GM13976 (cell line): ENCODE data around the gene CRISPLD2.

Experiments used
- DNase-seq: peaks from one replicate; pipeline ENCODE4 v3.0.0; 2012; ENCODE audit warnings: low spot score
- in situ Hi-C: fragments of 300-500 bp; cut with MboI; formaldehyde crosslinking; loops from one replicate; pipeline ENCODE4 v1.12.0; 2022; ENCODE audit warnings: low sequenced_read_pairs, mixed read lengths, inconsistent platforms; ENCODE audit not compliant: unreplicated experiment
- TF ChIP-seq, protein P1 (sequence below): IDR thresholded peaks from 2 replicates; pipeline ENCODE4 v1.5.1; 2012; ENCODE audit warnings: borderline replicate concordance, mild to moderate bottlenecking; ENCODE audit not compliant: insufficient read depth; ENCODE audit errors: extremely low read depth, missing control alignments, control extremely low read depth

Gene CRISPLD2

DNA sequence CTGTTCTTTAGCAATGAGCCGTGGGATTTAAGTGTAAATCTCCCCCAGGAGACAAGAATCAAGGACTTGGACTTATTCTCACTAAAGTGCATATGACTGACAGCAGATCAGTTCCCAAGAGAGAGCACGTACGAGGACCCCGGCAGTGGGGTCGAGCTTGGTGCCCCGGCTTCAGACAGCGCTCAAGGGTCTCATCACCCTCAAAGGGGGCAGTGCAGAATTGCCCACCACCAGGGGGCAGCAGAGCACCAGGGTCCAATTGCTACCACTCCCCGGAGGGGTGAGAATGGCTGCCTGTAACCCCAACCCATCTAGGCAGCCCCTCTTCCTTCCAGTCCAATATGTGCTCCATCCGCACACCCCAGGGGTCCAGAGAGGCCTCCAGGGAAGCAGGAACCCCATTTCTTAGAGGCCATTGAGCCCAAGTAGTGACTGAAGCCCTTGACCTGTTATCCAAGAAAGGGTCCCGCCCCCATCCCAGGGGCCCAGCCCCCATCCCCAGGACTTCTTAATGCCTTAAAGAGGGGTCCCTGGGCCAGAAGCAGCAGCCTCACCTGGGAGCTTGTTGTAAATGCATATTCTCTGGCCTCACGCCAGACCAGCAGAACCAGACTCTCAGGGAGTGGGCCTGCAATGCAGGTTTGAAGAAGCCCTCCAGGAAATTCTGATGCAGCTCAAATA, 105.4 kb downstream of the CRISPLD2 start:
- DNase-seq: peak; percentile 82
- TF ChIP-seq, protein P1, sequence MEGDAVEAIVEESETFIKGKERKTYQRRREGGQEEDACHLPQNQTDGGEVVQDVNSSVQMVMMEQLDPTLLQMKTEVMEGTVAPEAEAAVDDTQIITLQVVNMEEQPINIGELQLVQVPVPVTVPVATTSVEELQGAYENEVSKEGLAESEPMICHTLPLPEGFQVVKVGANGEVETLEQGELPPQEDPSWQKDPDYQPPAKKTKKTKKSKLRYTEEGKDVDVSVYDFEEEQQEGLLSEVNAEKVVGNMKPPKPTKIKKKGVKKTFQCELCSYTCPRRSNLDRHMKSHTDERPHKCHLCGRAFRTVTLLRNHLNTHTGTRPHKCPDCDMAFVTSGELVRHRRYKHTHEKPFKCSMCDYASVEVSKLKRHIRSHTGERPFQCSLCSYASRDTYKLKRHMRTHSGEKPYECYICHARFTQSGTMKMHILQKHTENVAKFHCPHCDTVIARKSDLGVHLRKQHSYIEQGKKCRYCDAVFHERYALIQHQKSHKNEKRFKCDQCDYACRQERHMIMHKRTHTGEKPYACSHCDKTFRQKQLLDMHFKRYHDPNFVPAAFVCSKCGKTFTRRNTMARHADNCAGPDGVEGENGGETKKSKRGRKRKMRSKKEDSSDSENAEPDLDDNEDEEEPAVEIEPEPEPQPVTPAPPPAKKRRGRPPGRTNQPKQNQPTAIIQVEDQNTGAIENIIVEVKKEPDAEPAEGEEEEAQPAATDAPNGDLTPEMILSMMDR: peak; percentile 79
- in situ Hi-C loops: no loop called here

DNA sequence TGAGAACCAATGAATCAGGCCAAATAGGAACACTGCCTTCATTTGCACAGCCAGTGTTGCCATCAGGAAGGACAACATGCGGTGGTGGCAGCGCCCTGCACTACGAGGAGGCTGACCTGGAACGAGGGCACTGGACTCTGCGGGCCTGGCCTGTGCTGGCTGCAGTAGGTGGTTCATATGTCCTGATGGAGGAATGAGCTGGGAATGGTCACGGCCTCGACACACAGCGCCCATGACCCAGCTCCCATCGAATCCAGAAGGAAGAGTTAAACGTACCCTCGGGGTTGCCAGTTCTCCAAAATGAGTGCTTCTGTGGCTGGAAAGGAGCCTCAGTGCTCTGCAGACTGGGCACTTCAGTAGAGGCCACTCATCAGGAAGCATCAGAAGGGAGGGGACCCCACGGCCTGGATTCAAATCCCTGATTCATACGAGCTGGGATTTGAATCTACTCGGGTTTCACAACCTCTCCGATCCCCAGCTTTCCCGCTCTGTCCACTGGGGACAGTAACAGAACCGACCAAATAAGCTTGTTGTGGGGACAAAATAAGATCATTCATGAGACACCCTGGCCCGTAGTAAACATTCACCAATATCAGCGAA, 106.1 kb downstream of the CRISPLD2 start:
- in situ Hi-C loops: no loop called here
- TF ChIP-seq, protein P1: no peak
- DNase-seq: no peak

DNA sequence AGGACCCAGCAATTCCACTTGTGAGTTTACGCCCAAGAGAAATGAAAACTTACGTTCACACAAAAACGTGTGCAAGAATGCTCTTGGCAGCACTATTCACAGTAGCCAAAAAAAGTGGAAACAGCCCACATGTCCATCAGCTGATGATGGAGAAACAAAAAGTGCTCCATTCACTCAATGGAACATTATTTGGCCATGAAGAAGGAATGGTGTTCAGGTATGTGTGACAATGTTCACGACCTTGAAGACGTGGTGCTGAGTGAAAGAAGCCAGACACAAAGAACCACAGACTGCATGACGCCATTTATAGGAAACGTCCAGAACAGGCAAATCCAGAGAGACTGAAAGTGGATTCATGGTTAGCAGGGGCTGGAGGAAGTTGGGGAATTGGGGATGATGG, 106.7 kb downstream of the CRISPLD2 start:
- TF ChIP-seq, protein P1: no peak
- DNase-seq: no peak
- in situ Hi-C loops: no loop called here

DNA sequence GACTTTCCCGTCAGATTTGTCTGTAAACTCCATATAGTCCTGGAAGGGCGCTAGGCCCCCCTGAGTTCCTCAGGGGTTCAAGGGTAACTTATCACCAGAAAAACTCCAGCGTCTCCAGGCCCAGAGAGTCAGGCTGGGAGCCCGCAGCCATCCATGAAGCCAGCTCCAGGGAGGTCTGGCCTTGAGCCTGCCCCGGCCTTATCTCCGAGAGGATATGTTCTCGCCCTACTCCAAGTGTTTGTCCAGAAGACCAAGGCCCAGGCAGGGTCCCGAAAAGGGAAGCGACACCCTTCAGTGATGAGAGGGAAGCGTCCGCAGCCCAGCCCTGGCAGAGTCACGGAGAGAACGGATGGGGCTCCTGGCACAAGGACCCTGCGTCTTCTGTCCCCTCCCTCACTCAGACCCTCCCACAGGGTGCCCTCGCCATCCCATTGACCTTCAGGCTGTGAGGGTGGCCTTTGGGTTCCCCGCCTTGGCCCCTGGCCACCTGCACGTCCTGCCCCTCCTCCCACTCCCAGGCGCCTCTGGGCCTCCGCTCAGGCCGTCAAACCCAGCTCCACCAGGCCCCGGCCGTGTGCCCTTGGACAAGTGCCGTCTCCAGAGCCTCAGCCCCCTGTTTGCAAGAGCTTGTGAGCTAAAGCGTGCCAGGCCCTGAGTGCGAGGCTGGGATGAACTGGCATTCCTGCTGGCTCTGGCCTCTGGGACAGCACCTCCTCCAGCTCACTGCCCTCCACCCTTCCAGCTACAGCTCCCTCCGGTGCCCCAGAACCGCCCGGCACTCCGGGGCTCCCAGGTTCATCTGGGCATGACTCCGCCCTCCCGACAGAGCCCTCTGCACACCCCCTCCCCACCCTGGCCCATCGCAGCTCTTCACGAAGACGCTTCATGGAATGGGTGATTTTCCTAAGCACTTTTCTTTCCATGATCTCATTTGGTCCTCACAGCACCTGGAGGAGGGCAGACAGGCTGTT, 108.1 kb downstream of the CRISPLD2 start:
- TF ChIP-seq, protein P1: no peak
- in situ Hi-C loops: no loop called here
- DNase-seq: no peak

DNA sequence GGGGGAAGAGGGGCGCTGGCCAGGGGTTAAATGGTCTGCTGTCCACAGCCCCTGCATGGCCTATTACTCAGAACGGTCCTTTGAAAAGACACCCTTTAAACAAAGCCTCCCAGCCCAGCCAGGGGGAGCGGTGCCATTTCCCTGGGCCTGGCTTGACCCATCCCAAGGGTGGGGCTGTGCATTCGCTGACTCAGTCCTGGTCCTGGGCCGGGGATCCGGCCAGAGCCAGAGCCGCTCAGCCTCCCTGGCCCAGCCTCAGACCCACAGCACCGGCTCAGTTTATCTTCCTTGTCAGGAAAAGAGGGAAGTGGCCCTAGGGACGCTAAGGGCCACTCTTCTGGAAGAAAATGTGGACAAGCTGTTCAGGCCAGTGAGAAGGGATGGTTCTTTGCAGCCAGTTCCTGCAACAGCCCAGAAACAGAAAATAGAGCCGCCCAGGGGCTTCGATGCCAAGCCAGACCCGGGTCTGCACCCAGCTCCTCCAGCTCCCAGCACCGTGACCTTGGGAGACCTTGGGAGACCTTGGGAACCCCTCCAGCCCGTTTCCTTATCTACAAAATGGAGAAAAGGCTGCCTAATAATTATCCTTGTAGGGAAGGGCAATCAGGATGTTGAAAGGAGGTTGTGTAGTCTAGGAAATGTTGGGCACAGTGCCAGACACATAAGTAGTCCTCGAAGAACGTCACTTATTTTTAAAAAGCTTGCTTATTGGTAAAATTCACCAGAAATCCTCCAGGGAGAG, 109.1 kb downstream of the CRISPLD2 start:
- TF ChIP-seq, protein P1: no peak
- no peak for DNase-seq
- in situ Hi-C loops: no loop called here
